ENCODE measurements around the gene AURKAIP1. TPM values are rescaled to one million over a fixed set of nuclear protein-coding genes. Genes with fewer than 3 reads are reported as not detected.

The AURKAIP1 gene
- polyA plus RNA-seq, 1 donor (not counting 4 experiments of a cell fraction or from before 2014, with no cell fraction given), result 86.9 TPM

GRCh38 chr1:1335792-1336248, 39.2 kb downstream of the AURKAIP1 start:
- Histone ChIP-seq H3K4me2 (ENCODE audit: control insufficient read depth, extremely low read depth, insufficient read depth, low read depth, low read length) (no peak overlapping the region), H3K9ac (ENCODE audit: control insufficient read depth, extremely low read depth, insufficient read depth, low read length) (no peak overlapping the region), H3K27me3 (ENCODE audit: control insufficient read depth, extremely low read depth, insufficient read depth, low read length) (peaks cover 11% of the 10 kb centered on the region), H3K4me1 (ENCODE audit: control insufficient read depth, extremely low read depth, insufficient read depth, low read length) (peaks cover 32% of the 10 kb centered on the region), H2AFZ (ENCODE audit: control insufficient read depth, low read length) (no peak overlapping the region), H3K9me3 (ENCODE audit: control insufficient read depth, low read depth, low read length) (no peaks in the 10 kb centered on the region), H3K27ac (ENCODE audit: control insufficient read depth, insufficient read depth, low read length) (no peak overlapping the region), H3K9me1 (ENCODE audit: control insufficient read depth, extremely low read depth, insufficient read depth, low read length) (no peaks in the 10 kb centered on the region), H3K36me3 (ENCODE audit: control insufficient read depth in 2 of 2, extremely low read depth in 1 of 2, insufficient read depth in 2 of 2, low read length in 2 of 2) (peaks cover 9 to 18% of the 10 kb centered on the region in 2 experiments), H4K20me1 (ENCODE audit: control insufficient read depth, extremely low read depth, insufficient read depth, low read length) (peaks cover 36% of the 10 kb centered on the region), H3K79me2 (ENCODE audit: control insufficient read depth, insufficient read depth, low read length) (peaks cover 5% of the 10 kb centered on the region), H3K4me3 (ENCODE audit: control insufficient read depth in 2 of 3, extremely low read depth in 1 of 3, insufficient read depth in 2 of 3, low read depth in 1 of 3, low read length in 3 of 3) (no peak overlapping the region)
- FAIRE-seq (no peak), DNase-seq (ENCODE audit: low read depth, low spot score) (no peak)
- TF ChIP-seq EZH2 (IDR thresholded peaks at IDR 0.05; ENCODE audit: low read length) (no peak), CTCF (optimal IDR thresholded peaks at IDR 0.05 in 1 of 3, IDR thresholded peaks at IDR 0.05 in 1 of 3, conservative IDR thresholded peaks at IDR 0.05 in 1 of 3; ENCODE audit: extremely low read depth in 1 of 3, insufficient read depth in 2 of 3, low read length in 3 of 3) (no peak)
- dilution Hi-C loops (cut with MboI; ENCODE audit: extremely low pct_ligation_motif_present, low sequenced_read_pairs), result no loop called here

GRCh38 chr1:1335283-1335682, 39.7 kb downstream of the AURKAIP1 start:
- no peak overlapping the region for H3K4me3 ChIP-seq (ENCODE audit: control insufficient read depth in 2 of 3, extremely low read depth in 1 of 3, insufficient read depth in 2 of 3, low read depth in 1 of 3, low read length in 3 of 3)
- peaks cover 11% of the 10 kb centered on the region for H3K27me3 ChIP-seq (ENCODE audit: control insufficient read depth, extremely low read depth, insufficient read depth, low read length)
- H4K20me1 ChIP-seq (ENCODE audit: control insufficient read depth, extremely low read depth, insufficient read depth, low read length), result peaks cover 31% of the 10 kb centered on the region
- DNase-seq (ENCODE audit: low read depth, low spot score) (no peak), FAIRE-seq (no peak)
- peaks cover 7 to 12% of the 10 kb centered on the region in 2 experiments for H3K36me3 ChIP-seq (ENCODE audit: control insufficient read depth in 2 of 2, extremely low read depth in 1 of 2, insufficient read depth in 2 of 2, low read length in 2 of 2)
- no peak overlapping the region for H3K4me2 ChIP-seq (ENCODE audit: control insufficient read depth, extremely low read depth, insufficient read depth, low read depth, low read length)
- H3K9me3 ChIP-seq (ENCODE audit: control insufficient read depth, low read depth, low read length), result no peaks in the 10 kb centered on the region
- H3K9me1 ChIP-seq (ENCODE audit: control insufficient read depth, extremely low read depth, insufficient read depth, low read length), result no peaks in the 10 kb centered on the region
- H2AFZ ChIP-seq (ENCODE audit: control insufficient read depth, low read length), result no peak overlapping the region
- H3K4me1 ChIP-seq (ENCODE audit: control insufficient read depth, extremely low read depth, insufficient read depth, low read length), result peaks cover 32% of the 10 kb centered on the region
- H3K27ac ChIP-seq (ENCODE audit: control insufficient read depth, insufficient read depth, low read length), result no peak overlapping the region
- peaks cover under 1% of the 10 kb centered on the region for H3K79me2 ChIP-seq (ENCODE audit: control insufficient read depth, insufficient read depth, low read length)
- dilution Hi-C loops (cut with MboI; ENCODE audit: extremely low pct_ligation_motif_present, low sequenced_read_pairs), result no loop called here
- H3K9ac ChIP-seq (ENCODE audit: control insufficient read depth, extremely low read depth, insufficient read depth, low read length), result no peak overlapping the region
- TF ChIP-seq EZH2 (IDR thresholded peaks at IDR 0.05; ENCODE audit: low read length), result no peak
- TF ChIP-seq CTCF (optimal IDR thresholded peaks at IDR 0.05 in 1 of 3, IDR thresholded peaks at IDR 0.05 in 1 of 3, conservative IDR thresholded peaks at IDR 0.05 in 1 of 3; ENCODE audit: extremely low read depth in 1 of 3, insufficient read depth in 2 of 3, low read length in 3 of 3), result no peak

Data from keratinocyte (primary cell).